ENCODE data around the gene ING5.

Gene ING5

DNA sequence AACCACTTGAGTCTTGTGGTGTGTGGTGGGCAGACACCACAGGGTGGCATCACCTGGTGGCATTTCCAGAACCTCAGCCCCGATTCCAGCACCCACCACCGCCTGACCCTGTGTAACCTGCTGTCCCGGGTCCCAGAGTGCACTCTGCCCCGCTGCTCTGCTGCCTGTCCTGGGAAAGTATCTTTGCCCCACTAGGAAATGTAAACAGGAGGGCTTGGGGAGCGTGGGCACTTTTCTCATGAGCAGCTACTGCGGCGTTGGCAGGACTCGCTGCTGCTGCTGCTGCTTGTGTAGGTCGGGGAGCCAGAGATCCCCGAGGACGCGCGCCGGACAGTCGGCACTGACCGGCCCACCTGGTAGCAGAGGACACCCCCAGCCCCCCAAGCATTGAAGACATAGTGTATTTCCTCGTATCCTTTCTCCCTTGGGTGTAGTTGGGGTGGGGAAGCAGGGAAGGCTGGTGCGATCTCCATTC lies 28.6 kb upstream of the ING5 start:
- no peak for DNase-seq

GRCh38 chr2:241673797-241674725 lies 27.8 kb upstream of the ING5 start:
- no peak for DNase-seq

GRCh38 chr2:241675885-241676284 lies 26.0 kb upstream of the ING5 start:
- DNase-seq = no peak

- no peak for DNase-seq
These were observed 25.2 kb upstream of the ING5 start for GRCh38 chr2:241676665-241677064.

- DNase-seq = no peak
These were observed 24.4 kb upstream of the ING5 start for GRCh38 chr2:241677392-241677791.

DNA sequence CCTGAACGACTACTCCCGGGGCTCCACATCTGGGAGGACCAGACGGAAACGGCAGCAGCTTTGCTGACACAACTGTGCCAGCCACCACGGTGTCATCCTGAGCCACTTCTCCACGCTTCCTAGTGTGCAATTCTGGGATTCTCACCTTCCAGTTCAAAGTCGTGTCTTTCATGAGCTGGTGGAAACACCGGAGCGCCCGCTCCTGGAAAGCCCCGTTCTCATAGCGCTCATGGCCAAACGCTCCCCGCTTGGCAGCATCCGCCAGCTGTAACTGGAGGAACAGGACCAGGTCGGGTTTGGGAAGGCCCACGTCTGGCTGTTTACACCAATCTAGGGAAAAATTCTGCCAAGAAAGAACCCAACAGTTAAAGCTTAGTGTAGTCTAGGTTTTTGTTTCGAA lies 23.5 kb upstream of the ING5 start:
- DNase-seq = no peak

- DNase-seq = no peak
These were observed 22.9 kb upstream of the ING5 start for GRCh38 chr2:241678784-241679540.

DNA sequence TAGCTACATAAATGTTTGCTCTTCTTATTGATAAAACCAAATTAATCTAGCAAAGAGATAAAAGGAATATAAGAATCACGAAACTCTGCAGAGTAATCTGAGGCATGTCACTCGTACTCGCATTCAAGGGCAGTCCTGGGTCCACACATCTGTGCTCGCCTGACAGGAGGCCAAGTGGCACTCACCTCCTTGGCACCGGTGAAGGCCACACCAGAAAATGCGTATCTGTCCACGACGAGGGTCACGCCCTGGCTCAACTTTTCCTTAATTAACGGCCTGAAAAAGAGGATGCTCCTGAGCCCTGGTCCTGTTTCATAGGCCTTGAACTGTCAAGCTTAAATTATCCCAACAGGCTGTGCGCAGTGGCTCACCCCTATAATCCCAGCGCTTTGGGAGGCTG lies 21.8 kb upstream of the ING5 start:
- DNase-seq = no peak

- no peak for DNase-seq
These were observed 20.8 kb upstream of the ING5 start for GRCh38 chr2:241680827-241681599.

GRCh38 chr2:241686324-241686649 lies 15.6 kb upstream of the ING5 start:
- no peak for DNase-seq

DNA sequence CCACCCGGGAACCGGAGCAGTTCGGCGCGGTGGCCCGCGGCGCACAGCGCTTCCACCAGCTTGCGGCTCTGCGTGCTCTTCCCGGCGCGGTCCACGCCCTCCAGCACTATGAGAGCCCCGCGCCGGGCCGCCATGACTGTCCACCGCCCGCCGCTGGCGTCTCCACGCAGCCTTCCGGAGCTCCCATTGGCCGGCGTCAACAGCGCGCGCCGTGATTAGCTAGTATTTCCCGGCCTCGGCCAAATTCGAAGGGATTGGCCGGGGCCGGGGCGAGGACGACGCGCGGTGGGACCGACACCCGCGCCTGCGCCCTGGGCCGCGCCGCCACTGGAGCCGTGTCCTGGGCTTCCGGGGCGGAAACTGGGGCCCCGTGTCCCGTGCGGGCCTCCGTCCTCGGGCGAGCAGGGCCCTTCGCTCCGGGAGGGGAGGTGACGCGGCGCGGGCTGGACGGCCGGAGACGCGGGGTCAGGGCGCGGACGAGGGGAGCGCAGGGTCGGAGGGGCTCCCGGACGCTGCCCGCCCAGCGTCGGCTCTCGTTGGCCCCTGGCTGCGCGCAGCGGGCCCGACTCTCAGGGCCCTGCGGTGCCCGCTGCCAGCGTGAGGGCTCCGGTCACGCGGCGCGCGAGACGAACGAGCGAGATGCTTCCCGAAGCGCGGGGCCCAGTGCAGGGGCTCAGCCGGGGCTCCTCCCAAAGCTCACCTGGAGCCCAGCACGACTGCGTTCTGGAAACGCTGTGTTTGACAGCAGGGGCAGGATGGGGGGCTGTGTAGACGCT lies 15.0 kb upstream of the ING5 start, which contains the start of gene DTYMK:
Gene DTYMK (minus strand): TSS at position 166 of the 776 bp plus-strand sequence. CDS start 32 bp downstream, at position 134.
- DNase-seq = peak; percentile 83

- DNase-seq = no peak
These were observed 12.5 kb upstream of the ING5 start for GRCh38 chr2:241689306-241689705.

- DNase-seq = no peak
These were observed 11.6 kb upstream of the ING5 start for GRCh38 chr2:241690202-241690717.

- no peak for DNase-seq
These were observed 9.4 kb upstream of the ING5 start for GRCh38 chr2:241692448-241692847.

- no peak for DNase-seq
These were observed 6.2 kb upstream of the ING5 start for GRCh38 chr2:241695651-241696050.

DNA sequence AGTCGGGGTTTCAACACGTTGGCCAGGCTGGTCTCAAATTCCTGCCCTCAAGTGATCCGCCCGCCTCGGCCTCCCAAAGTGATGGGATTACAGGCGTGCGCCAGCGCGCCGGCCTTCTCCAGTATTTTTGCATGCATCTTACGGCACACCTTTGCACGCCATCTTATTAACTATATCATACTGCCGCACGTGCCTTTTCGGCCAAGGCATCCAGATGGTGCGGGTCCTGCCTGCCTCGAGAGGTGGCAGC lies 765 bp upstream of the ING5 start:
- DNase-seq = no peak

DNA sequence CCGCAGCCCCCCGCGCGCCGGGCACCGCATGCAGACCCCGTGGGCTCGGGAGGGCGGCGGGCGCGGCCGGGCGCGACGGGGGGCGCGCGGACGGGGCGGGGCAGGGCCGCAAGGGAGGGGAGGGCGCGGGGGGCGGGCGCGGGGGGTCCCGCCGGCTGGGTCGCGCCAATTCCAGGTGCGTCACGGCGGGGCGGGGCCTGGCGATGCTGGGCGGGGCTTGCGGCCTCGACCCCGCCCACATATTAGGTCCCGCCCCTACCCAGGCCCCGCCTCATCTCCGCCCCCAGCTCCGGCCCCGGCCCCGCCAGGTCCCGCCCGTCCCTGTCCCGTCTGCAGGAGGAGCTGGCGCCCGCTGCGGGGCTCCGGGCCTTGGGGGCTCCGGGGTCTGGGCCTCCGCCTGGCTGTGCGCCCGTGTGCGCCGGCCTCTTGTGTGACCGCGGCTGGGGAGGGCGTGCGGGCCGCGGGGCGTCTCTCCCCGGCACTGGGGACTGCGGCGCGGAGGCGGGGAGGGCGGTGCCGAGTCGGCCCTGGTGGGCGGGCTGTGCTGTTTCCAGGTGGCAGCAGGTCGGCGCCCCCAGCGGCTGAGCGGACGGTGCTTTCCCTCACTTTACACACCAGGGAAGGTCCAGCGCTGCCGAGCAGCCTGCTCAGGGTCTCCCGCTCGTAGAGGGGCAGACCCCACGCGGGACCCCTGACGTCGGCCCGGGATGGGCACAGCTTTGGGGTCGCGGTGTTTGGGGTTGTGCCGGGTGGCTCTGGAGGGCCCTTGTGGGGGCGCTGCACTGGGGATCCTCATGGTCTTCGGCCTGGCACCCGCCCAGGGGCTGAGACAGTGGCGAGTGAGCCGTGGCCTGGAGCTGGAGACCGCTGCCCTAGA lies 554 bp downstream of the ING5 start:
- peak; percentile 74 for DNase-seq

GRCh38 chr2:241703032-241703604 lies 1.3 kb downstream of the ING5 start:
- no peak for DNase-seq

GRCh38 chr2:241706537-241706936 lies 4.7 kb downstream of the ING5 start:
- no peak for DNase-seq

DNA sequence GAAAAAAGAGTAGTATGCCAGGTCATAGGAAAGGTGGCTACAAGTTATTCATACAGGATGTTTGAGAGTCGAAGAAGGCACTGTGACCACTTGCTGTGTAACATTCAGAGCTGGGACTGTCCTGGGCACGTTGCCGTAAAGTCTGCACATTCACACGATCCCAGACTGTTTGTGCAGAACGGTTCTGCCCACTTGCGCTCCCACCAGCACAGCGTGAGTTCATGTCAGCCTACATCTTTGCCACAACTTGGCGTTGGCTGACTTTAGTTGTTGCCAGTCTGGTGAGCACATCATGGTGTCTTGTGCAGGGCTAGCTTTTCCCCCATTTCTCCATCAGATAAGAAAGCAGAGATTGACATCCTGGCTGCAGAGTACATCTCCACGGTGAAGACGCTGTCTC lies 7.0 kb downstream of the ING5 start:
- no peak for DNase-seq

DNA sequence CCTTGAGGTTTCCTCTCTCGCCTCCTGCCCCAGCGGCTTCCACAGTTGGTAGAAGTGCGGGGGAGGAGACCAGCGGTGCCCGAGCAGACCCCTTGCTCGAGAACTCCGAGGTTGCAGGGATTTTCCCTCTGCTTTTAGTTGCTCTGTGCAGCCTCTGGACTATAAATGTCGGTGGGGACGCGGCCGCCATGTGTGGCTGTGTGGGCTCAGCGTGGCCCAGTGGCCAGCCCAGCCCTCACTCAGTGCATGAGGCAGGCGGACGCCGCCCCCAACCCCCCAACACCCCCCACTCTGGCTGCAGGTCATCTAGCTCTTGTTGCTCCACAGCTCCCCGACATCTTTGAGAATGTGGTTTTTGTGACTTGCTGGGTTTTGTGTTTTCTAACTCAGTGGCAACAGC lies 17.3 kb downstream of the ING5 start:
- DNase-seq = no peak

Measured in COR-L47 (cell line).